ENCODE data around the gene NWD2.

DNA sequence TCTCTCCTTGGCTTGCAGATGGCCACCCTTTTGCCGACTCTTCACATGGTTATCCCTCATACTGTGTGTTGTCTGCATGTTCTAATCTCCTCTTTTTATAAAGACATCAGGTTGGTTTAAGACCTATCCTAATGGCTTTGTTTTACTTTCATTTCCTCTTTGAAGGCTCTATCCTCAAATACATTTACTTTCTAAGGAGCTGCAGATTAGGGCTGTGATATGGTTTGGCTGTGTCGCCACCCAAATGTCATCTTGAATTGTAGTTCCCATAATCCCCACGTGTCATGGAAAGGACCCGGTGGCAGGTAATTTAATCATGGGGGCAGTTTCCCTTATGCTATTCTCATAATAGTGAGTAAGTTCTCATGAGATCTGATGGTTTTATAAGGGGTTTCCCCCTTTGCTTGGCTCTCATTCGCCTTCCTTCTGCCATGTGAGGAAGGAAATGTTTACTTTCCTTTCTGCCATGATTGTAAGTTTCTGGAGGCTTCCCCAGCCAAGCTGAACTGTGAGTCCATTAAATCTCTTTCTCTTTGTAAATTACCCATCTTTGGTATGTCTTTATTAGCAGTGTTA, 237.1 kb downstream of the NWD2 start:
- no peak for TF ChIP-seq SMC3 (IDR thresholded peaks at IDR 0.05; ENCODE audit: borderline replicate concordance, low read length)
- TF ChIP-seq RFX5 (IDR thresholded peaks at IDR 0.05; ENCODE audit: low read depth, low read length): no peak
- TF ChIP-seq ZZZ3 (IDR thresholded peaks at IDR 0.05; ENCODE audit: control insufficient read depth, insufficient read length, low read depth): no peak
